ENCODE results near the gene XRCC3.
"Not testable (repeated sequence)": the region's sequence is repeated elsewhere in the genome, so short reads cannot be mapped to it uniquely, and the experiment has no call there.

The XRCC3 gene

GRCh38 chr14:103659631-103660030 is 55.6 kb downstream of the XRCC3 start:
- no peaks in the 10 kb centered on the region for H3K9me3 ChIP-seq (ENCODE audit: low read depth, low read length)
- H3K27ac ChIP-seq: no peak overlapping the region
- TF ChIP-seq FOXP2 (optimal IDR thresholded peaks at IDR 0.05; ENCODE audit: control extremely low read depth, extremely low read length, insufficient read depth) (no peak), EZH2 (IDR thresholded peaks at IDR 0.05) (no peak), POLR2AphosphoS5 (IDR thresholded peaks at IDR 0.05; ENCODE audit: borderline replicate concordance, low read depth, low read length) (no peak)
- no peak for DNase-seq (ENCODE audit: low read depth, low spot score)
- peaks cover 79% of the 10 kb centered on the region for H3K36me3 ChIP-seq (ENCODE audit: insufficient read depth, low read length)
- no peak overlapping the region for H3K4me3 ChIP-seq
- H3K9ac ChIP-seq (ENCODE audit: insufficient read length): no peak overlapping the region

- TF ChIP-seq POLR2AphosphoS5 (IDR thresholded peaks at IDR 0.05; ENCODE audit: borderline replicate concordance, low read depth, low read length): no peak
- TF ChIP-seq EZH2 (IDR thresholded peaks at IDR 0.05): no peak
- no peak for TF ChIP-seq FOXP2 (optimal IDR thresholded peaks at IDR 0.05; ENCODE audit: control extremely low read depth, extremely low read length, insufficient read depth)
- Histone ChIP-seq H3K36me3 (ENCODE audit: insufficient read depth, low read length) (peaks cover 76% of the 10 kb centered on the region), H3K4me3 (no peak overlapping the region), H3K27ac (no peak overlapping the region), H3K9ac (ENCODE audit: insufficient read length) (no peak overlapping the region), H3K9me3 (ENCODE audit: low read depth, low read length) (no peaks in the 10 kb centered on the region)
- no peak for DNase-seq (ENCODE audit: low read depth, low spot score)
These were observed 57.8 kb downstream of the XRCC3 start for GRCh38 chr14:103657471-103657870.

- Histone ChIP-seq H3K9me3 (ENCODE audit: low read depth, low read length) (no peaks in the 10 kb centered on the region), H3K9ac (ENCODE audit: insufficient read length) (no peak overlapping the region), H3K27ac (0 out of 2 replicates have a peak overlapping the region, but pooled peaks have one; percentile 26), H3K4me3 (no peak overlapping the region), H3K36me3 (ENCODE audit: insufficient read depth, low read length) (peaks cover 69% of the 10 kb centered on the region)
- DNase-seq (ENCODE audit: low read depth, low spot score): no peak
- TF ChIP-seq POLR2AphosphoS5 (IDR thresholded peaks at IDR 0.05; ENCODE audit: borderline replicate concordance, low read depth, low read length): no peak
- no peak for TF ChIP-seq FOXP2 (optimal IDR thresholded peaks at IDR 0.05; ENCODE audit: control extremely low read depth, extremely low read length, insufficient read depth)
- no peak for TF ChIP-seq EZH2 (IDR thresholded peaks at IDR 0.05)
These were observed 58.5 kb downstream of the XRCC3 start for GRCh38 chr14:103656756-103657133.

- Histone ChIP-seq H3K36me3 (ENCODE audit: insufficient read depth, low read length) (peaks cover 63% of the 10 kb centered on the region), H3K27ac (peak overlapping the region; percentile 26; the same call in 1 of the 2 replicates)
These were observed 59.1 kb downstream of the XRCC3 start for GRCh38 chr14:103656031-103656755.

GRCh38 chr14:103654619-103655018 is 60.6 kb downstream of the XRCC3 start:
- peaks cover 53% of the 10 kb centered on the region for H3K36me3 ChIP-seq (ENCODE audit: insufficient read depth, low read length)
- no peak overlapping the region for H3K4me3 ChIP-seq
- DNase-seq (ENCODE audit: low read depth, low spot score): no peak
- peak overlapping the region; percentile 82 for H3K27ac ChIP-seq
- H3K9me3 ChIP-seq (ENCODE audit: low read depth, low read length): no peaks in the 10 kb centered on the region
- TF ChIP-seq POLR2AphosphoS5 (IDR thresholded peaks at IDR 0.05; ENCODE audit: borderline replicate concordance, low read depth, low read length) (no peak), EZH2 (IDR thresholded peaks at IDR 0.05) (no peak), FOXP2 (optimal IDR thresholded peaks at IDR 0.05; ENCODE audit: control extremely low read depth, extremely low read length, insufficient read depth) (no peak)
- no peak overlapping the region for H3K9ac ChIP-seq (ENCODE audit: insufficient read length)

More at GRCh38 chr14:103656031-103656755, 59.1 kb downstream of the XRCC3 start:
- no peaks in the 10 kb centered on the region for H3K9me3 ChIP-seq (ENCODE audit: low read depth, low read length)
- no peak overlapping the region for H3K9ac ChIP-seq (ENCODE audit: insufficient read length)
- no peak overlapping the region for H3K4me3 ChIP-seq
- no peak for TF ChIP-seq POLR2AphosphoS5 (IDR thresholded peaks at IDR 0.05; ENCODE audit: borderline replicate concordance, low read depth, low read length)
- TF ChIP-seq FOXP2 (optimal IDR thresholded peaks at IDR 0.05; ENCODE audit: control extremely low read depth, extremely low read length, insufficient read depth): no peak
- TF ChIP-seq EZH2 (IDR thresholded peaks at IDR 0.05): no peak
- no peak for DNase-seq (ENCODE audit: low read depth, low spot score)

- no peak for TF ChIP-seq FOXP2 (optimal IDR thresholded peaks at IDR 0.05; ENCODE audit: control extremely low read depth, extremely low read length, insufficient read depth)
- no peak for DNase-seq (ENCODE audit: low read depth, low spot score)
- H3K27ac ChIP-seq: peak overlapping the region; percentile 82
- no peak overlapping the region for H3K4me3 ChIP-seq
- H3K9me3 ChIP-seq (ENCODE audit: low read depth, low read length): no peaks in the 10 kb centered on the region
- H3K9ac ChIP-seq (ENCODE audit: insufficient read length): no peak overlapping the region
- H3K36me3 ChIP-seq (ENCODE audit: insufficient read depth, low read length): peaks cover 47% of the 10 kb centered on the region
These were observed 61.4 kb downstream of the XRCC3 start for GRCh38 chr14:103653805-103654204.

GRCh38 chr14:103653336-103653735 is 61.9 kb downstream of the XRCC3 start:
- not testable (repeated sequence) for H3K9me3 ChIP-seq (ENCODE audit: low read depth, low read length); H3K4me3 ChIP-seq; DNase-seq (ENCODE audit: low read depth, low spot score); H3K9ac ChIP-seq (ENCODE audit: insufficient read length)
- Histone ChIP-seq H3K36me3 (ENCODE audit: insufficient read depth, low read length) (peaks cover 45% of the 10 kb centered on the region), H3K27ac (peak overlapping the region; percentile 63; the same call in 1 of the 2 replicates)

GRCh38 chr14:103652806-103653205 is 62.4 kb downstream of the XRCC3 start:
- no peak for TF ChIP-seq EZH2 (IDR thresholded peaks at IDR 0.05)
- TF ChIP-seq POLR2AphosphoS5 (IDR thresholded peaks at IDR 0.05; ENCODE audit: borderline replicate concordance, low read depth, low read length): no peak
- no peak for TF ChIP-seq FOXP2 (optimal IDR thresholded peaks at IDR 0.05; ENCODE audit: control extremely low read depth, extremely low read length, insufficient read depth)
- no peak overlapping the region for H3K4me3 ChIP-seq
- no peaks in the 10 kb centered on the region for H3K9me3 ChIP-seq (ENCODE audit: low read depth, low read length)
- H3K27ac ChIP-seq: peak overlapping the region; percentile 31
- H3K36me3 ChIP-seq (ENCODE audit: insufficient read depth, low read length): peaks cover 44% of the 10 kb centered on the region
- H3K9ac ChIP-seq (ENCODE audit: insufficient read length): peak overlapping the region; percentile 28
- no peak for DNase-seq (ENCODE audit: low read depth, low spot score)

GRCh38 chr14:103651585-103651984 is 63.7 kb downstream of the XRCC3 start:
- no peaks in the 10 kb centered on the region for H3K9me3 ChIP-seq (ENCODE audit: low read depth, low read length)
- H3K36me3 ChIP-seq (ENCODE audit: insufficient read depth, low read length): peaks cover 32% of the 10 kb centered on the region
- no peak overlapping the region for H3K4me3 ChIP-seq
- H3K27ac ChIP-seq: peak overlapping the region; percentile 10; the same call in 1 of the 2 replicates
- DNase-seq (ENCODE audit: low read depth, low spot score): no peak
- H3K9ac ChIP-seq (ENCODE audit: insufficient read length): no peak overlapping the region
- TF ChIP-seq EZH2 (IDR thresholded peaks at IDR 0.05) (no peak), POLR2AphosphoS5 (IDR thresholded peaks at IDR 0.05; ENCODE audit: borderline replicate concordance, low read depth, low read length) (no peak), FOXP2 (optimal IDR thresholded peaks at IDR 0.05; ENCODE audit: control extremely low read depth, extremely low read length, insufficient read depth) (no peak)

Measured in SK-N-MC (cell line).